Inflammatory macrophage treated with lipopolysaccharide for 4 hours (primary cell): ENCODE results near the gene ZBTB16.

Experiments used
- DNase-seq: peaks from one replicate; pipeline ENCODE4 v3.0.0-alpha.2; 2020

The ZBTB16 gene

GRCh38 chr11:114193730-114194679 lies 134.5 kb downstream of the ZBTB16 start:
- DNase-seq: no peak

DNA sequence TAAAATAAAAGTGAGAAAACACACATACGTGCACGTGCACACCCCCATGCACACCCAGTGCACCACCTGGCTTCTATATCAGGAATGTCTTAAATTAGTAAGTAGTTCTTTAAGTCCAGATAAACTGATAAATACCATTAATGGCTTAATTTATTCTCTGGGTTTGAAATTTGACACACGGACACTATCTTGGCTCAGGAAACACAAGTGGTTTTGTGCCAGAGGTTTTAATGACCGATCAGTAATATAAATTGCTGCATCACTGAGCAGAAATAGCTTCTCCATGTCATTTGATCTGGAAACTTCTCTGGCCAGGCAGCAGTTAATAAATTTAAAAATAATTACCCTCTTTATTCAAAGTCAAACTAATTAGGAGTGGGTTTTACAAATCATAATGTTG lies 135.2 kb downstream of the ZBTB16 start:
- no peak for DNase-seq

GRCh38 chr11:114195151-114195550 lies 135.6 kb downstream of the ZBTB16 start:
- no peak for DNase-seq

- no peak for DNase-seq
These were observed 136.6 kb downstream of the ZBTB16 start for GRCh38 chr11:114195981-114196731.

DNA sequence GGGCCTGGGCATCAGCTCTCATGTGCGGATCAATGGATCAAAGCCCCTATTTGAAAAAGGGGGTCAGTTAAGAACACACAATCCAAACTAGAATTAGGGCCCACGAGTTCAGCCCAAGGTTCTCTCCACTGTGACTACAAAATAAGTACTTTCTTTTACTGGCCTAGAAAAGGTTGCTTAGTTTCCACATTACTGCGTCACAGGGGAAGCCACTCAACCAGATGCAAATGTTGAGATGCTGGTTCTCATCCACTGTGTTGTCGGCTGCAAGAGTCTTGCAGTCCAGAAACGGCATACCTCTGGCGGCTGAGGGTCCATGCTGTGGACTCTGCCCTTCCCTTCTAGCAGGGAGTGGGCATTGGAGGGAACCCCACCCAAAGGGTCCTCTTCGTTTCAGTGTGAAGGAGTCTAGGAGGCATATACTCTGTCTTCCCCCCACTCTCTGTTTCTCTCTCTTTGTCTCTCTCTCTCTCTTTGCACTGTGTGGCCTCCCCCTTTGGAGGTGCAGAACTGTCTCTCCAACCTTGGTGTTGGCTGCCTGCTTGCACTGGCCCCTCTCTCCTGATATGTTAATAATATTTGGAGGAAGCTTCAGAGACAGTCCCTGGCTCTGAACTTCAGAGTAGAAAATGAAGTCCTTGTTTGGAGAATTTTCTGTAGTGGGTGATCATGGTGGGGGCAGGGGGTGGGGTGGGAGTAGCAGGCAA lies 137.6 kb downstream of the ZBTB16 start:
- DNase-seq: no peak

DNA sequence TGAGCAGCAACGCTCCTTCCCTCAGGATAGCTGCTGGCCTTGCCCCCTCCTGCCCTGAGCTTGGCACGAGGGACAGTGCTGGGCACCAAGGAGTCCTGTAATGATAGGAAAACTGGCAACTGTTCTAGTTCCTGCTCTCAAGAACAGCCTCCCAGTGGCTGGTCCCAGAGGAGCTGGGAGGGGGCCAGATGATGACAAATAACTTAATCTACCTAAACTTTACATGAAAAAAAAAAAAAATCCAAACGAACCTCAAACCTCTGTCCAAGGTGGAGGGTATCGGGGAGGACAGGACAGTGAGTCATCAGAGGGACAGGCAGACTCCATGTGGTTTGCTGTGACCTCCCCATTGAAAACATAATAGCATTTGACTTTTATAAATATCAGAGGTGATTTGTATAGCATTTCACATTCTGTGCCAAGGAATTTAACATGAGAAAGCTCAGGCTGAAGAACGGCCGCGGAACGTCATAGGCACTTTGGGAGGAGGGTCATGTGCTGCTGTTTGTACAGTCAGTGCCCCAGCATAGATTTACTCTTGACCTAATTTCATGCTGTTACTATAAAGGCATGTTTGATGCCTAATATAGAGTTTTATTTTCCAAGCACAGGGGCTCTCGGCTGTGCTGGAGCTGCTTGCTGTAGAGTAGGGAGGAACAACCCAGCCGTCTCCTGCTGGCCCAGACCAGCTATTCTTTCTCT lies 138.4 kb downstream of the ZBTB16 start:
- DNase-seq: no peak

DNA sequence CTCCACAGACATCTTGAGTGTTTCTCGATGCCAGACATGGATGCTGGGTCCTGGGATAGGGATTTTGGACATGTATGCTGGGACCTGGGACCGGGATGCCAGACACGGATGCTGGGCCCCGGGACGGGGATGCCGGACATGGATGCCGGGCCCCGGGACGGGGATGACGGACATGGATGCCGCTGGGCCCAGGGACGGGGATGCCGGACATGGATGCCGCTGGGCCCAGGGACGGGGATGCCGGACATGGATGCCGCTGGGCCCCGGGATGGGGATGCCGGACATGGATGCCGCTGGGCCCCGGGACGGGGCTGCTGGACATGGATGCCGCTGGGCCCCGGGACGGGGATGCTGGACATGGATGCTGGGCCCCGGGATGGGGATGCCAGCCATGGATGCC lies 139.5 kb downstream of the ZBTB16 start:
- DNase-seq: no peak

GRCh38 chr11:114200351-114201133 lies 141.0 kb downstream of the ZBTB16 start:
- DNase-seq: no peak

GRCh38 chr11:114201219-114201618 lies 141.7 kb downstream of the ZBTB16 start:
- DNase-seq: no peak

- no peak for DNase-seq
These were observed 142.6 kb downstream of the ZBTB16 start for GRCh38 chr11:114202011-114202609.

DNA sequence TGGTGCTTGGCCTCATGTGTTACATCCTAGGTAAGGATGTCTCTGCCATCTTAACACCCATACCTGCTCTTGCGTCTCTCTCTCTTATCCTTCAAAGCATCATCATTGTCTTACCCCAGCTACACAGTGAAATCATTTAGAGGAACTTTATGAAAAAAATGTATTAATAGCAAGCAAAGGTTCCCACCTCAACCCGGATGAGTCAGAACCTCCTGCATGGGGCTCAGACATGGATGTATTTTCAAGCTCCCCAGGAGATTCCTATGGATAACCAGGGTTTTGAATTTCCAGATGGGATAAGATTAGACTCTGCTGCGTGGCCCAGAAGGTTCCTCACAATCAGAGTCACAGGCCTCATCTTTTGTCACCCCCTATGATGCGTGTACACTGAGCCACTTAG lies 147.6 kb downstream of the ZBTB16 start:
- no peak for DNase-seq

- DNase-seq: peak; percentile 20
These were observed 148.9 kb downstream of the ZBTB16 start for GRCh38 chr11:114208377-114208776.

DNA sequence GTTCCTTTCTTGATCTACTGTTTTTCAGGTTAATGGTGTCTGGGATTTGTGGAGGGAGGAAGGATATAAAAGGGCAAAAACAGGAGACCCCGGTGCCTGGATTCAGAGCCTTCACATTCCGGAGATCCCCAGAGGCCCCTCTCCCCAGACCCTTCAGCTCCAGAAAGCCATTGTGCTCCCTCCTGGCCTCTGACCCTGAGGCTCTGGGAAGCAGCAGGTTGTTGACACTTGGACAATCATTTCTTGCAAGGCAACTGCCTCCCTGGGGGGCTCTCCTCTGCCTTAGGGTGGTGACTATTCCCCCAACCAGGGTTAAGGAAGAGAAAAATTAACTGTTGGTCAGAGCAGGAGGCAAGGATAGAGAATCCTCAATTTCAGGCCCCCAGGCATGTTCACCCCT lies 149.8 kb downstream of the ZBTB16 start:
- no peak for DNase-seq

DNA sequence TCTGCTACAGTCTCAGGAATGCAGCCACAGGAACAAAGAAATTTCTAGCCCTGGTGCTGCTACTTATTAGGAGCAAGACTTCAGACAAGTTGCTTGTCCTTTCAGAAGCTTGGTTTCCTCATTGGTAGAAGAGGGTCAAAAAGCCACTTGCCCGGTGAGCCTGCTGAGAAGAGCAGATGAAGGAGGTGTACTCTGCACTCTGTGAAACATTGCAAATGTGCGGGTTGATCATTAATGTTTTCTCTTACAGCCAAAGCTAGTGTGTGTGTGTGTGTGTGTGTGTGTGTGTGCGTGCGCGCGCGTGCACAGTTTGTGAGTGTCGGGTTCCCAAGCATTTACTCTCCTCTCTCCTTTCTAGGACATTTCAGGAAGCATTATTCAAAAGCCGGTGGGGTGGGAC lies 150.4 kb downstream of the ZBTB16 start:
- no peak for DNase-seq

DNA sequence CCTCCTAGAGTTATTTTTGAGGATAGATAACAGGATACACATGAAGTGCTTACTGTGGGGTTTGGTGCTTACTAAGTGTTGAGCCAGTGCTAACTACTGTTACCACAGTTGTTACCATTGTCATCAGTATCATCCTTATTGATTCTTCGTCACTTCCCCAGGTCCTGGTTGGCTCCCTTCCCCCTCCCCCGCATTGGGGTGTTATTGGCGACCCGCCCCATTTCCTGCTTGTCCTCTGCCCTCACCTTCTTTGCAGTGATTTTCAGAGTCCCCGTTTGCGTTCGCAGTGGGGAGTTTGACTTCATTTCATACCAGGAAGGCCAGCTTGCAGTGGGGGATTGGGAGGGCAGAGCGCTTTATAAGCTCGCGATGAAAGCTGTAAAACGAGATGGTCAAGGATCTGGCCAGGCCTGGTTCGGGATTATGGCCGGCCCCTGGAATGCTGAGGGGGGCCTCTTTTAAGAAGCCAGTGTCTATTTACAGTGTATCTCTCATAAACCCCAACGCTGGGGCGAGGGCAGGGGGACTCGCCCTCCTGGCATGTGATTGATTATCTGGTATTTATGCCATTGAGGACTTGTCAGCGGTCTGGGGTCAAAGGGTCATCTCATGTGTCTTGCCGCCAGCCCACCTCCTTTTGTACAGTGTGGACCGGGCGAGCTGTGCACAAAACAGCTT lies 152.1 kb downstream of the ZBTB16 start:
- DNase-seq: no peak

GRCh38 chr11:114213622-114214021 lies 154.1 kb downstream of the ZBTB16 start:
- DNase-seq: no peak

- no peak for DNase-seq
These were observed 155.9 kb downstream of the ZBTB16 start for GRCh38 chr11:114215428-114215827.

DNA sequence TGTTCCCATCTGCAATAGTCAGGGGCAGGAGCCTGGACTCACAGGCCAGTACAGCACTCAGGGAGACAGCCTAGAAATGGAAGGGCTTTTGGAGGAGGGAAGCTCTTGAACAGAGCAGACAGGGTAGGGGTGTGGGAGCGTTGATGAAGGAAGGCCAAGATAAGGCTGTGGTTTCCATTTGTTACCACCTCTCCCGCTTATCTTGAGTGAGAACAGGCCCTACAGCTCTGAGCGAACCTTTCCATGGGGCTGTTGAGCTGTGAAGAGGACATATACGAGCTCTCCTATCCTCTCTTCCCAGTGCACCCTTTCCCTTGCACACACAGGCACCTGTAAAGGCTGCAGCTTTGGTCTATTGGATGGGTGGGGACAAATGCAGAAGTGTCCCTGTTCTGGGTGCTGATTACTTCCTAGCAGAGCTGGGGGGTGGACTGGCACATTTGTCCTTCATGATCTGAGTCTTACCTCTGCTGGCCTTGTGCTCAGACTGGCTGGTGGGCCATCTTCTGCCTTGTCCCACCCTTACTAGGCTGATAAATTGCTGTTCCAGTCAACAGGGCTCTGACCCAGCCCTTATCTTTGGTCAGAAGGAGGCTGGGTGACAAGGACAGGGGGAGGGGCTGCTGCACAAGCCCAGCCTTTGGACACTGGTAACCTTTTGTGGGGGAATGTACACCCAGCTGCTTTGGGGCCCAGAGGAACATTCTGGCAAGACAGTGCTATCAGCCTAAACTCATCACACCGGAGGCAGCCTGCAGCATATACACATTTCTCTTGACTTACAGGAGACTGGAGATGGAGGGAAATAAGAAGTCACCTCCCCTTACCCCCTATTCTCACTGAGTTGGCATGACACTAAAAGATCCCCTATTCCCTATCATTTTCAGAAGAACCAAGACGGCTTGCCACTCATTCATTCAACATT lies 156.6 kb downstream of the ZBTB16 start:
- DNase-seq: no peak

GRCh38 chr11:114216796-114217180 lies 157.3 kb downstream of the ZBTB16 start:
- no peak for DNase-seq

DNA sequence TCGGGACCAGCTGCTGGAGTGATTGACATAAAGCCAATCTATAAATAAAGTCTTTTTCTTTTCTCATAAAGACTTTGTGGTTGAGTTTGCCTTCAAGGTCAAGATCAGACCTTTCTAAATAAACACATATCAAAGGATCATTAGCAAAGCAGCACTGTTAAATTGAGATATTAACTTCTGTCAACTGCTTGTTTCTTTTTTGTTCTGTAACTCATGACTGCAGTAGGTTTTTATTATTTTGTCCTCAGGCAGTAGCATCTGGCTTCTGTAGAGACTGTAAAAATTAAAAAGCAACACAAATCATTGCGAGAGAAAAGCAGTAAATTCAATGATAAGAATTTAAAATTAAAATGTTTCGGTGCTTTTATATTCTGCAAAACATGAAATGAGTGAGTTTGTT lies 159.0 kb downstream of the ZBTB16 start:
- no peak for DNase-seq
